BLaER1 (cell line): ENCODE results near the gene S100A10.

Experiments used
- H3K27ac ChIP-seq: shearing (Covaris generic); formaldehyde crosslinking; 2 replicates; pipeline ENCODE4 v1.8.1; 2022
- H3K27me3 ChIP-seq: shearing (Covaris generic); formaldehyde crosslinking; 2 replicates; pipeline ENCODE4 v1.8.1; 2022
- H3K36me3 ChIP-seq: shearing (Covaris generic); formaldehyde crosslinking; 2 replicates; pipeline ENCODE4 v1.8.1; 2022
- H3K4me1 ChIP-seq: shearing (Covaris generic); formaldehyde crosslinking; 2 replicates; pipeline ENCODE4 v1.8.1; 2022
- H3K4me2 ChIP-seq: shearing (Covaris generic); formaldehyde crosslinking; 2 replicates; pipeline ENCODE4 v1.8.1; 2022
- H3K4me3 ChIP-seq: shearing (Covaris generic); formaldehyde crosslinking; 2 replicates; pipeline ENCODE4 v1.8.1; 2022
- H3K9ac ChIP-seq: shearing (Covaris generic); formaldehyde crosslinking; 2 replicates; pipeline ENCODE4 v1.8.1; 2022
- H3K9me3 ChIP-seq: shearing (Covaris generic); formaldehyde crosslinking; 2 replicates; pipeline ENCODE4 v1.8.1; 2022
- H4K20me1 ChIP-seq: shearing (Covaris generic); formaldehyde crosslinking; 2 replicates; pipeline ENCODE4 v1.8.1; 2022
- Cebpa-rat ChIP-seq: shearing (Covaris generic); IDR thresholded peaks from 2 replicates; pipeline ENCODE4 v1.8.1; 2022

Gene S100A10

GRCh38 chr1:151989211-151989862, 4.3 kb downstream of the S100A10 start:
- H3K9ac ChIP-seq, result no peak overlapping the region
- H4K20me1 ChIP-seq, result peaks cover 9% of the 10 kb centered on the region
- H3K4me1 ChIP-seq, result peaks cover 68% of the 10 kb centered on the region

GRCh38 chr1:151988405-151988923, 5.2 kb downstream of the S100A10 start:
- Histone ChIP-seq H3K4me1 (peaks cover 73% of the 10 kb centered on the region), H3K4me3 (no peak overlapping the region), H3K27me3 (no peaks in the 10 kb centered on the region), H4K20me1 (peaks cover 9% of the 10 kb centered on the region), H3K36me3 (0 out of 2 replicates have a peak, but pooled peaks cover 3% of the 10 kb centered on the region), H3K4me2 (no peak overlapping the region), H3K27ac (no peak overlapping the region), H3K9ac (no peak overlapping the region), H3K9me3 (peaks cover 6% of the 10 kb centered on the region)
- no peak for TF ChIP-seq Cebpa-rat

More at GRCh38 chr1:151989211-151989862, 4.3 kb downstream of the S100A10 start:
- no peaks in the 10 kb centered on the region for H3K27me3 ChIP-seq
- peaks cover 12% of the 10 kb centered on the region for H3K9me3 ChIP-seq
- TF ChIP-seq Cebpa-rat, result no peak
- H3K4me2 ChIP-seq, result peak overlapping the region; percentile 30
- H3K36me3 ChIP-seq, result no peaks in the 10 kb centered on the region
- no peak overlapping the region for H3K27ac ChIP-seq
- H3K4me3 ChIP-seq, result no peak overlapping the region

- H3K9me3 ChIP-seq, result no peaks in the 10 kb centered on the region
- no peak for TF ChIP-seq Cebpa-rat
- H3K4me3 ChIP-seq, result no peak overlapping the region
- H3K27me3 ChIP-seq, result no peaks in the 10 kb centered on the region
- H3K4me2 ChIP-seq, result no peak overlapping the region
- peaks cover 1% of the 10 kb centered on the region for H4K20me1 ChIP-seq
- H3K27ac ChIP-seq, result no peak overlapping the region
- no peak overlapping the region for H3K9ac ChIP-seq
- peaks cover 14% of the 10 kb centered on the region for H3K36me3 ChIP-seq
- H3K4me1 ChIP-seq, result peaks cover 66% of the 10 kb centered on the region
Observed at GRCh38 chr1:151986501-151987190, 7.0 kb downstream of the S100A10 start.

GRCh38 chr1:151985768-151986167, 7.9 kb downstream of the S100A10 start:
- Histone ChIP-seq H3K4me2 (peak overlapping the region; percentile 72), H3K9me3 (no peaks in the 10 kb centered on the region), H3K4me3 (no peak overlapping the region), H3K27me3 (no peaks in the 10 kb centered on the region), H4K20me1 (no peaks in the 10 kb centered on the region; the same call in 1 of the 2 replicates), H3K9ac (no peak overlapping the region), H3K27ac (no peak overlapping the region), H3K36me3 (peaks cover 20% of the 10 kb centered on the region), H3K4me1 (peaks cover 64% of the 10 kb centered on the region)
- no peak for TF ChIP-seq Cebpa-rat

- Histone ChIP-seq H3K9me3 (no peaks in the 10 kb centered on the region), H3K4me2 (peak overlapping the region; percentile 72), H3K27me3 (no peaks in the 10 kb centered on the region), H3K4me3 (no peak overlapping the region), H4K20me1 (no peaks in the 10 kb centered on the region), H3K36me3 (peaks cover 20% of the 10 kb centered on the region), H3K4me1 (peaks cover 64% of the 10 kb centered on the region), H3K9ac (no peak overlapping the region), H3K27ac (peak overlapping the region; percentile 33; the same call in 1 of the 2 replicates)
- no peak for TF ChIP-seq Cebpa-rat
Observed at GRCh38 chr1:151985270-151985669, 8.4 kb downstream of the S100A10 start.

GRCh38 chr1:151984313-151984956, 9.2 kb downstream of the S100A10 start:
- no peak overlapping the region; the same call in 1 of the 2 replicates for H3K4me3 ChIP-seq
- peaks cover 62% of the 10 kb centered on the region for H3K4me1 ChIP-seq
- no peaks in the 10 kb centered on the region for H4K20me1 ChIP-seq
- peak overlapping the region; percentile 72 for H3K4me2 ChIP-seq
- no peaks in the 10 kb centered on the region for H3K27me3 ChIP-seq
- H3K27ac ChIP-seq, result peak overlapping the region; percentile 33
- no peak for TF ChIP-seq Cebpa-rat
- H3K9me3 ChIP-seq, result no peaks in the 10 kb centered on the region
- peaks cover 20% of the 10 kb centered on the region for H3K36me3 ChIP-seq
- H3K9ac ChIP-seq, result peak overlapping the region; percentile 15; the same call in 1 of the 2 replicates

- no peak overlapping the region for H3K4me2 ChIP-seq
- no peaks in the 10 kb centered on the region for H3K27me3 ChIP-seq
- H3K9ac ChIP-seq, result no peak overlapping the region
- H3K4me1 ChIP-seq, result peaks cover 51% of the 10 kb centered on the region
- TF ChIP-seq Cebpa-rat, result no peak
- peaks cover 20% of the 10 kb centered on the region for H3K36me3 ChIP-seq
- no peaks in the 10 kb centered on the region for H3K9me3 ChIP-seq
- H3K4me3 ChIP-seq, result no peak overlapping the region
- no peak overlapping the region; the same call in 1 of the 2 replicates for H3K27ac ChIP-seq
- H4K20me1 ChIP-seq, result no peaks in the 10 kb centered on the region
Observed at GRCh38 chr1:151982300-151983005, 11.2 kb downstream of the S100A10 start.

- Histone ChIP-seq H3K4me3 (no peak overlapping the region), H3K9me3 (no peaks in the 10 kb centered on the region), H3K27ac (no peak overlapping the region), H3K4me1 (peaks cover 51% of the 10 kb centered on the region), H3K9ac (no peak overlapping the region), H3K36me3 (peaks cover 20% of the 10 kb centered on the region), H3K4me2 (peak overlapping the region; percentile 63), H3K27me3 (no peaks in the 10 kb centered on the region), H4K20me1 (no peaks in the 10 kb centered on the region)
- TF ChIP-seq Cebpa-rat, result no peak
Observed at GRCh38 chr1:151981178-151981525, 12.5 kb downstream of the S100A10 start.
